GM18951 (cell line): Measurements from ENCODE around the gene CTPS2.

Experiments
- POLR2A ChIP-seq: IDR thresholded peaks from 4 replicates; pipeline ENCODE4 v1.6.1; 2011; ENCODE audit warnings: mild to moderate bottlenecking; ENCODE audit not compliant: insufficient read length, insufficient read depth; ENCODE audit errors: extremely low read depth
- in situ Hi-C: fragments of 300-500 bp; cut with MboI; formaldehyde crosslinking; loops from one replicate; pipeline ENCODE4 v1.12.0; 2022; ENCODE audit warnings: low sequenced_read_pairs, mixed read lengths, inconsistent platforms; ENCODE audit not compliant: unreplicated experiment

The CTPS2 gene

GRCh38 chrX:16702700-16703599 lies 9.5 kb downstream of the CTPS2 start:
- in situ Hi-C loops: no loop called here
- no peak for TF ChIP-seq POLR2A

- in situ Hi-C loops: no loop called here
- no peak for TF ChIP-seq POLR2A
These were observed 11.7 kb downstream of the CTPS2 start for GRCh38 chrX:16700734-16701133.

GRCh38 chrX:16699389-16699788 lies 13.1 kb downstream of the CTPS2 start:
- in situ Hi-C loops: no loop called here
- no peak for TF ChIP-seq POLR2A

DNA sequence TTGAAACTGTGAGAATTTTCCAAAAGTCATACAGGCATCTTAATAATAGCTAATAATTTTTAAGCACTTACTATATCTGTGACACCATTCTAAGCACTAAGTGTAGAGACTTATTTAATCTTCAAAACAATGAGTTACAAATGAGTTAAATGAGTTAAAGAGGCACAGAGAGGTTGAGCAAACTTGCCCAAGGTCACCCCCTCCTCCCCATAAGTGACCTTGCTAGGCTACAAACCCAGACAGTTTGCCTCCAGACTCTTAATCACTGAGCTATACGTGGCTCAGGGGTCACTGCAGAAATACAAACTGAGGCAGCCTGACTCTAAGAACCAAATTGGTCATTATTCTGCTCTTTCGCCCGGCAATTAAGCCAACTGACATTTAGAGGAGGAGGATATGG lies 15.5 kb downstream of the CTPS2 start:
- no peak for TF ChIP-seq POLR2A
- in situ Hi-C loops: no loop called here

- TF ChIP-seq POLR2A: no peak
- in situ Hi-C loops: no loop called here
These were observed 17.3 kb downstream of the CTPS2 start for GRCh38 chrX:16695079-16695676.

GRCh38 chrX:16687514-16687913 lies 25.0 kb downstream of the CTPS2 start:
- TF ChIP-seq POLR2A: no peak
- in situ Hi-C loops: no loop called here

GRCh38 chrX:16683007-16683664 lies 29.3 kb downstream of the CTPS2 start:
- no peak for TF ChIP-seq POLR2A
- in situ Hi-C loops: no loop called here

GRCh38 chrX:16678689-16679088 lies 33.8 kb downstream of the CTPS2 start:
- TF ChIP-seq POLR2A: no peak
- in situ Hi-C loops: no loop called here

- TF ChIP-seq POLR2A: no peak
- in situ Hi-C loops: no loop called here
These were observed 41.5 kb downstream of the CTPS2 start for GRCh38 chrX:16671005-16671404.

DNA sequence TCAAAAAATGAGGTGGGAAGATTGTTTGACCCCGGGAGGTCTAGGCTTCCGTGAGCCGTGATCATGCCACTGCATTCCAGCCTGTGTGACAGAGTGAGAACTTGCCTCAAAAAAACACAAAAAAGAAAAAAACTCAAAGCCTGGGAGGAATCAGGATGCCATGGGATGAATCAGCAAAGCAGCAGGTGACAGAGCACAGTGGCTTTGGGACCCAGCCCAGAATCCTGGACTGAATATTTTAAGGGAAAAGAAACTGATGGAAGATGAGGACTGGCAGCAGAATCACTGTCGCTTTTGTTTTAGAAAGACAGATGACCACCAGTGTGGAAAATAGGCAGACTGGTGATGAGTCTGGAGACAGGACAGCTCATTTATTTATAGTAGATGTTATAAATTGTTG lies 45.9 kb downstream of the CTPS2 start:
- in situ Hi-C loops: no loop called here
- no peak for TF ChIP-seq POLR2A

DNA sequence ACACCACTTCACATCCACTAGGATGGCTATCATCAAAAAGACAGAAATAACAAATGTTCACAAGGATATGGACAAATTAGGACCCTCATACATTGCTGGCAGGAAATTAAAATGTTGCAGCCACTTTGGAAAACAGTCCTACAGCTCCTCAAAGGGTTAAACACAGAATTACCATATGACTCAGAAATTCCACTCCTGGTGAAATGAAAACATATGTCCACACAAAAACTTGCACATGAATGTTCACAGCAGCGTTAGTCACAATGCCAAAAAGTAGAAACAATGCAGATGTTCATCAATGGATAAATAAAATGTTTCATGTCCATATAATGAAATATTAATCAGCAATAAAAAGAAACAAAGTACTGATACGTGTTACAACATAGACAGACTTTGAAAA lies 47.4 kb downstream of the CTPS2 start:
- no peak for TF ChIP-seq POLR2A
- in situ Hi-C loops: no loop called here

DNA sequence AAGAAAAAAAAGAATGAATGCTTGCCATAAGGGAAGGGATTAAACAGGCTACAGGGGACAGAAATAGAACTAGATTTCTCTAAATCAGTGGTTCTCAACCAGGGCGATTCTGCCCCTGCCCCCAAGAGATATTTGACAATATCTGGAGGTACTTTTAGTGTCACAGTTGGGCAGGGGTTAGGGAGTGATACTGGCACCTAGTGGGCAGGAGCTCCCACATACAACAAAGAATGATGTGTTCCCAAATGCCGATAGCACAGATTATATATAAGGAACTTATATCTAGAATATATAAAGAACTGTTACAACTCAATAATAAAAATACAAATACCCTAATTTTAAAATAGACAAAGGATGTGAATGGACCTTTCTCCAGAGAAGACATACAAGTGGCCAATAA lies 47.8 kb downstream of the CTPS2 start:
- no peak for TF ChIP-seq POLR2A
- in situ Hi-C loops: no loop called here

GRCh38 chrX:16664074-16664473 lies 48.4 kb downstream of the CTPS2 start:
- no peak for TF ChIP-seq POLR2A
- in situ Hi-C loops: no loop called here

- in situ Hi-C loops: no loop called here
- no peak for TF ChIP-seq POLR2A
These were observed 50.1 kb downstream of the CTPS2 start for GRCh38 chrX:16662402-16662801.

DNA sequence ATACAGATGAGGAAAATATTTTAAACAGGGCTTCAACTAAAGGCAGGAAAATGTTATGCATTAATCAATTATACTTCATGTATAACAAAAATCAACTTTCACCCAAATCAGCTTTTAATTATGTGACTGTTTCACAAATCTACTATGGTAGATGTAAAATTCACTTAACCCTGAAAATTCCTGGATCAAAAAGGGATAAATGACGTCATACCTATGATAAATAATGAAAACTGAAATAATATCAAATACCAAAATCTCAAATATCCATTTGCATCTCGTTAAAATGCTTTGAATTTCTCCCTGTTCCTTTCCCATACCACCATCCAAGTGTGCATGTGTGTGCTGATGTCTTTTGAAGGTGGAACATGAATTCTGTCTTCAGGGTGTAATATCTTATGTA lies 51.0 kb downstream of the CTPS2 start:
- in situ Hi-C loops: no loop called here
- no peak for TF ChIP-seq POLR2A
